ENCODE results near the gene LGALS12. TPM values are rescaled to one million over a fixed set of nuclear protein-coding genes. Genes with fewer than 3 reads are reported as not detected.

The LGALS12 gene
- total and polyA plus RNA-seq, 11 donors: 0.32 to 15.1 (median 1.1) TPM; not detected in 2

- H3K27ac ChIP-seq: peak overlapping the region in 2 of 12 donors; percentile 10 to 50
- TF ChIP-seq POLR2A (IDR thresholded peaks at IDR 0.05): no peak
- TF ChIP-seq, protein P1, sequence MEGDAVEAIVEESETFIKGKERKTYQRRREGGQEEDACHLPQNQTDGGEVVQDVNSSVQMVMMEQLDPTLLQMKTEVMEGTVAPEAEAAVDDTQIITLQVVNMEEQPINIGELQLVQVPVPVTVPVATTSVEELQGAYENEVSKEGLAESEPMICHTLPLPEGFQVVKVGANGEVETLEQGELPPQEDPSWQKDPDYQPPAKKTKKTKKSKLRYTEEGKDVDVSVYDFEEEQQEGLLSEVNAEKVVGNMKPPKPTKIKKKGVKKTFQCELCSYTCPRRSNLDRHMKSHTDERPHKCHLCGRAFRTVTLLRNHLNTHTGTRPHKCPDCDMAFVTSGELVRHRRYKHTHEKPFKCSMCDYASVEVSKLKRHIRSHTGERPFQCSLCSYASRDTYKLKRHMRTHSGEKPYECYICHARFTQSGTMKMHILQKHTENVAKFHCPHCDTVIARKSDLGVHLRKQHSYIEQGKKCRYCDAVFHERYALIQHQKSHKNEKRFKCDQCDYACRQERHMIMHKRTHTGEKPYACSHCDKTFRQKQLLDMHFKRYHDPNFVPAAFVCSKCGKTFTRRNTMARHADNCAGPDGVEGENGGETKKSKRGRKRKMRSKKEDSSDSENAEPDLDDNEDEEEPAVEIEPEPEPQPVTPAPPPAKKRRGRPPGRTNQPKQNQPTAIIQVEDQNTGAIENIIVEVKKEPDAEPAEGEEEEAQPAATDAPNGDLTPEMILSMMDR (IDR thresholded peaks at IDR 0.05): peak in 1 of 12 donors; percentile 8
- DNase-seq: peak in 4 of 5 donors; percentile 28 to 61 (median 38)
- intact Hi-C loops (cut with DNase I): no loop called here
- peaks cover 0 to 30% (median 7%) of the 10 kb centered on the region in 12 donors for H3K4me1 ChIP-seq
- no peaks in the 10 kb centered on the region for H3K9me3 ChIP-seq
- H3K27me3 ChIP-seq: no peaks in the 10 kb centered on the region
- 67 to 78% (median 73%) methylated on average over 6 to 7 of the region's 7 CpGs for WGBS, 4 donors
- no peaks in the 10 kb centered on the region for H3K36me3 ChIP-seq
- ATAC-seq: peak; percentile 65 to 81 (median 78)
- H3K4me3 ChIP-seq: no peak overlapping the region
Observed at GRCh38 chr11:63510360-63511047, 4.6 kb downstream of the LGALS12 start.

- no peaks in the 10 kb centered on the region for H3K36me3 ChIP-seq
- no peaks in the 10 kb centered on the region for H3K9me3 ChIP-seq
- peaks cover 0 to 23% (median 7%) of the 10 kb centered on the region in 12 donors for H3K4me1 ChIP-seq
- no peaks in the 10 kb centered on the region for H3K27me3 ChIP-seq
- no peak for DNase-seq
- H3K4me3 ChIP-seq: no peak overlapping the region
- ATAC-seq: no peak
- intact Hi-C loops (cut with DNase I): no loop called here
- H3K27ac ChIP-seq: no peak overlapping the region
- 86 to 93% (median 89%) methylated on average over 10 to 11 of the region's 11 CpGs for WGBS, 4 donors
- TF ChIP-seq, protein P1 (IDR thresholded peaks at IDR 0.05): no peak
- no peak for TF ChIP-seq POLR2A (IDR thresholded peaks at IDR 0.05)
Observed at GRCh38 chr11:63511048-63511748, 5.3 kb downstream of the LGALS12 start.

DNA sequence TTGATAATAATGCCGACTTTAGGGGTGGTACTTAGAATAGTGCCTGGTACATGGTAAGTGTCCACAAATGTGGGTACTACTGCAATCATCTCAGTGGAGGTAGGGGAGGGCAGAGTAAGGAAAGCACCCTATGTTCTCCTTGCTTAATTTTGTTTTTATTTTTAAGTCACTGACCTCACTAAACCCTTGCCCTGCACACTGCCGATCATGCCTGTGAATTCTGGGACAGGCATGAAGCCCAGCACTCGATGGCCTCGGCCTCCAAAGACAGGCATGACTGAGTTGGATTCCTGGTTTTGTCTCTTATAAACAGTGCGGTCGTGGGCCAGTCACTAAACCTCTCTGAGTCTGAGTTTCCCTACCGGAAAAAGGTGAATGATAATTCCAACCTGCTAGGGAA lies 6.9 kb downstream of the LGALS12 start:
- ATAC-seq (peak in 1 of 4 donors; percentile 8), DNase-seq (no peak)
- Histone ChIP-seq H3K9me3 (no peaks in the 10 kb centered on the region), H3K4me1 (peaks cover 0 to 11% (median 7%) of the 10 kb centered on the region in 12 donors), H3K36me3 (no peaks in the 10 kb centered on the region), H3K27ac (no peak overlapping the region), H3K4me3 (no peak overlapping the region), H3K27me3 (no peaks in the 10 kb centered on the region)
- whole genome bisulfite sequencing, 4 donors: 78 to 92% (median 86%) methylated on average over 7 of the region's 7 CpGs
- intact Hi-C loops (cut with DNase I): no loop called here
- TF ChIP-seq POLR2A (IDR thresholded peaks at IDR 0.05): no peak
- TF ChIP-seq, protein P1 (IDR thresholded peaks at IDR 0.05): no peak

- WGBS, 4 donors: 81 to 97% (median 92%) methylated on average over 5 to 6 of the region's 6 CpGs
- H3K9me3 ChIP-seq: no peaks in the 10 kb centered on the region
Observed at GRCh38 chr11:63516109-63516508, 10.2 kb downstream of the LGALS12 start.

More at GRCh38 chr11:63516109-63516508, 10.2 kb downstream of the LGALS12 start:
- Histone ChIP-seq H3K27ac (no peak overlapping the region), H3K4me1 (no peaks in the 10 kb centered on the region), H3K27me3 (no peaks in the 10 kb centered on the region), H3K4me3 (no peak overlapping the region), H3K36me3 (no peaks in the 10 kb centered on the region)
- intact Hi-C loops (cut with DNase I): no loop called here
- ATAC-seq (no peak), DNase-seq (no peak)
- TF ChIP-seq, protein P1 (IDR thresholded peaks at IDR 0.05): no peak
- TF ChIP-seq POLR2A (IDR thresholded peaks at IDR 0.05): no peak

Data from heart left ventricle (tissue), 16 donors.